GM18951 (cell line): ENCODE data around the gene RALGAPA2.

ENCODE experiments used
- POLR2A ChIP-seq: IDR thresholded peaks from 4 replicates; pipeline ENCODE4 v1.6.1; 2011; ENCODE audit warnings: mild to moderate bottlenecking; ENCODE audit not compliant: insufficient read length, insufficient read depth; ENCODE audit errors: extremely low read depth
- in situ Hi-C: fragments of 300-500 bp; cut with MboI; formaldehyde crosslinking; loops from one replicate; pipeline ENCODE4 v1.12.0; 2022; ENCODE audit warnings: low sequenced_read_pairs, mixed read lengths, inconsistent platforms; ENCODE audit not compliant: unreplicated experiment

RALGAPA2 gene

DNA sequence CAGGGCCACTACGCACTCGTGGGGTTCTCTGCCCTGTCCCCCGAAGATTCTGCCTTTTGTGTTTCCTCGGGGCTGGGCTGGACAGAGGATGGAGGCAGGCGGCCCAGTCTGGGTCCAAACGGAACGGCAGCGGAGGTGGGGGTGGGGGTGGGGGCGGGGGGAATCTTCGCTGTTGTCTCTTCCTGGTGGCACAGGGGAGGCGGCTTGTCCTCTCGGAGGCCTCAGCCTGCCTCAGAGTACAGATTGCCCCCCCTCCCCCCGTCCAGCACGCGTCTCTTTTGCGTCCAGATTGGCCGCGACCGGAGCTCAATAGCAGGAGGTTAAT, 345.9 kb downstream of the RALGAPA2 start:
- no peak for TF ChIP-seq POLR2A
- in situ Hi-C loops: no loop called here

DNA sequence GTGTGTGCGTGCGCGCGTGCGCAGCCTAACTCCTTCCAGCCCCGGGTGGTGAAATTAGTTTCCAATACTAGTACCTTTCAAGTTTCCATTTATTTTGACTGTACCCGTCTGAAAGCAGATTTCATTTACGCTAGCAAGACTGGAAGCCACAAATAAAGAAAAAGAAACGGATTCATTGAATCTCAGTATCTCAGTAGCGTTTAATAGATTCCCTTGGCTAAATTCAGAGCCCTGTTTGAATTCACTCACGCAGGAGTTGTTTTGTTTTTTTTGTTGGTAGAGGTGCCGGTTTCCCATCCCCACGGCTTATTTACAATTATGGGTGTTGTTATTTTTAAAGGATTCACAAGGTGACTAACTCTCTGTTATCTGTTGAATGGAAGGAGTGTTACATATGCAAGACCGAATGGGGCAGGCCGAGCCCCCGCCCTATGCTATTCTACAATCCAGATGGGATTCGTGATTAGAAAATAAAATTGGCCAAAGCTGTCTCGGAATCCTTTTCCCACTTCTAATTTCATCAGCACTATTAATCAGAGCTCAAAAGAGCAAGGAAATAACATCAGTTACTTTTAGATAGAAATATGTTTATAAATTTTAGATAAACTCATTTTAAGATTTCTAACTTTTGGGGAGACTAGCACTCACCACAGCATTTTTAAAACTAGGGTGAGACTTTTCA, 346.8 kb downstream of the RALGAPA2 start:
- TF ChIP-seq POLR2A: no peak
- in situ Hi-C loops: no loop called here

DNA sequence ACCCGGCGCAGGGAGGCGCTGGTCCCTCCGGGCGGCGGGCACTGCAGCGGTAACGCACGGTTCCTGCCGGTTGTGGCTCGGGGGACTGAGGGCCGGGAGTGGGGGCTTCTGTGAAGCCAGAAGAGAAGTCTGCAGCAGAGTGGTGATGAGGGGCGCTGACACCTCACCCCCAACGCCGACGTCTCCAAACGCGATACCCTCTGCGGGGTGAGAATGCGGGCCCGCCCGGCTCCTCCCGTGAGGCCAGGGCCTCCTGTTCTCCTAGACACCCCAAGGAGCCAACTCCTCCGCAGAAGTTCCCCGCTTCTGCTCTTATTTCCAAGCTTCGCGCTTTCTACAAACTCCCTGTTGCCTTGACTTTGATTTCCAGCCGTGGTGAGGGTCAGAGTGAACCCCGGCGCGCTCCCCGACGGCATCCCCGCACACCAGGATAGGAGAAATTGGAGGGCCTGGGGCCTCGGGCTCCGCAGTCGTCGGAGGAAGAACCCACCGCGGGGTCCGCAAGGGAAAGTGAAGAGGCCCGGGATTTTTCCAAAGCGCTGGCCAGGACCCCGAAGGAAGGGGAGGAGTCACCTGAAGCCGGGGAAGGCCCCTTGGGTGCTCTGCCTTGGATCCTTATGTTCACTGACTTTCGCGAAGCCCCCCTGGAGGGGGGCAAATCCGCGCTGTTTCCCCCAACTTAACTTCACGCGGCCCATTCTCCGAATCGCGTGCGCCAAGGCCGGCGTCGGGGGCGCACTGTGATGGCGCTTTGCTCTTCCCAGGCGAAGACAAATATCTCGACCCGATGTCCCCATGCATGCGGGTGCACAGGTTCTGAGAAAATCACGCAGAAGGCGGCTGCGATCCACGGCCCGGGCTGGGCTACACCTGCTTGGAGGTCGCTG, 347.6 kb downstream of the RALGAPA2 start:
- in situ Hi-C loops: no loop called here

DNA sequence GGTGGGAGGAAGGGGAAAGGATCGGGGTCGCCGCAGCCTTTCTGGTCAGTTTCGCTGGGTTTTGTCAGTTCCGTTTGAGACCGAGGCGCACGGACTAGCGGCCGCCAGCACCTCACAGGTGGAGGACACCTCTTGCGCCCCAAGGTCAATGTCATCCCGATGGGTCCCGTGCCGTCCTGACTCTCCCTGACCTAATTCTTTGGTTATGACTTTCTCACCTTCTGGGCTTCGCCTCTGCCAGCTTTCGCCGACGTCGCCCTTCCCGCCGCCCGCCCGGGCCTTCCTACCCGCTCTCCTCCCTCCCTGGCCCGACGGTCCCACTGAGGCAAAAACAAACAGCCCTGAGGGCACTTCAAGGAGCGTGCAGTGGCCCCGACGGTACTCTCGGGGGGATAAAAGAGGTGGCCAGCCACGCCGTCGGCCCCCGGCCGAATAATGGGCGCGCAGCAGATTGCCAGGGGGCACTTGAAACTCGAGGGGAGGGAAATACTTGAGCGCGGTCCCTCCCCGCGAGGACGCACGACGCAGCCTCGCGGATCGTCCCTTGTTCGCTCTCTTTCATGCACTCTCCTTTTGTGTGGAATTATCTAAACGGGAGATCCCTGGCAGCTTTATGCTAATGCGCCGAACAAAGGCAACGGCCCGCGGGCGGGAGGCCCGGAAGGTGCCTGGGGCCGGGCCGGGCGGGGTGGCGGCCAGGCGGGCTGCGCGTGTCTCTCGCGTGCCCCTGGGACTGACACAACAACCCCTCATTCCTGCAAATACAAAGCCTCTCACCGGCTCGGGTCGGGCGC, 348.4 kb downstream of the RALGAPA2 start:
- in situ Hi-C loops: no loop called here

More for the DNA sequence above, 347.6 kb downstream of the RALGAPA2 start:
- TF ChIP-seq POLR2A: no peak

GRCh38 chr20:20363434-20363798, 349.0 kb downstream of the RALGAPA2 start:
- no peak for TF ChIP-seq POLR2A
- in situ Hi-C loops: no loop called here

More for the DNA sequence above, 348.4 kb downstream of the RALGAPA2 start:
- TF ChIP-seq POLR2A: no peak

DNA sequence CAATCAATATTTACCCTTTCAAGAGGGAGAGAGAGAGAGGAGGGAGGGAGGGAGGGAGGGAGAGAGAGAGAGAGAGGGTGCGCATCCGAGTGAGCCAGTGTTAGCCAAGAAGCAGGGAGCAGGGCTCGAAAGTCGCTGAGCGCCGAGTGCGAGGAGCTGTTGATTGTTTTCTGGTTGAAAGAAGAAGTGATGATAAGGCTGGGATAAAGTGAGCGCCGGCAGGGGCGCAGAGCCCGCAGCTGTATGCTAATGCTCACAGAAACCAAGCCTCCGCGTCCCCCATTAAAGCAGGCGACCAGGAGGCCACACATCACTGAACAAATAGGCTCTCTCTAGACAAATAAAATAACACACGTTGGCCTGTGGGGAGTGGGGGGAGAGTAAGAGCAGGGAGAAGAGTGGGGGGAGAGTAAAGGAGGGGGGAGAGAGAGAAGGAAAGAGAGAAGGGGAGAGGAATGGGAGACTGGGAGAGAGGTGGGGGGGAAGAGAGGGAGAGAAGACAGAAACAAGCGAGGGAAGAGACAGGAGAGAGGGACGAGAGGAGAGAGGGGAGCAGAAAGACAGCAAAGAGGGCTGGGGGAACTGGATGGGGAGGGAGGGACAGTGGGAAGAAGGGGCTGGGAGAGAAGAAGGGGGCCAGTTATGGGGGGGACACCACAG, 349.5 kb downstream of the RALGAPA2 start:
- no peak for TF ChIP-seq POLR2A

DNA sequence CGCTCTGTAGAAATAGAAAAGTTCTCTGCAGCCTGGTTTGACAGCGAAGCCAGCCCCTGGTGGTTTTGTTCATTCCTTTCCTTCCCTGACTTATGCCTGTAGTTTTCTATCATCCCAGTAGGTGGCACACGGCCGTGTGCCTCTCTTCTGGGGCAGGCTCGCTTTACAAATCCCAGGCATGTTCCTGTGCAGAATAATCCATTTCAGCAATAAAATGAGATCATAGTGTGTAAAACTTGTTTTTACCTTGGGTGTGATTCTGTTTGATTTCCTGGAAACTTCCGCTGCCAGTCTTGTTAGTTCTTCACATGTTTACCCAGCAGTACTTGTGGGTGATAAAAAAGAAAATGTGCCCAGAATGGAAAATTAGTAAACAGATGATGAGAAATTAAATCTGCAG, 352.0 kb downstream of the RALGAPA2 start:
- no peak for TF ChIP-seq POLR2A
- in situ Hi-C loops: no loop called here

More for the DNA sequence above, 349.5 kb downstream of the RALGAPA2 start:
- in situ Hi-C loops: no loop called here

DNA sequence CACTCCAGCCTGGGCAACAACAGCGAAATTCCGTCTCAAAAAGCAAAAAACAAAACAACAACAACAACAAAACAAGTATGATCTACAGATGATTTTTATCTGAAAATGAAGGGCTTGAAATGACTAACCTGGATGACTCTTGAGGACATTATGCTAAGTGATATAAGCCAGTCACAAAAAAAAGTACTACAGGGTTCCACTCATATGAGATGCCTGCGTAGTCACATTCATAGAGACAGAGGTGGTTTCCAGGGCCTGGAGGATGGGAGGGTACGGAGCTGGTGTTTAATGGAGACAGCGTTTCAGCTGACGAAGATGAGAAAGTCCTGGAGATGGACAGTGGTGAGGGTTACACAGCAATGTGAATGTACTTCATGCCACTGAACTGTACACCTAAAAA, 352.8 kb downstream of the RALGAPA2 start:
- in situ Hi-C loops: loop anchor here (10.0 kb wide), 1 partner anchor 195 kb away; no protein-coding TSS in a partner anchor
- no peak for TF ChIP-seq POLR2A

DNA sequence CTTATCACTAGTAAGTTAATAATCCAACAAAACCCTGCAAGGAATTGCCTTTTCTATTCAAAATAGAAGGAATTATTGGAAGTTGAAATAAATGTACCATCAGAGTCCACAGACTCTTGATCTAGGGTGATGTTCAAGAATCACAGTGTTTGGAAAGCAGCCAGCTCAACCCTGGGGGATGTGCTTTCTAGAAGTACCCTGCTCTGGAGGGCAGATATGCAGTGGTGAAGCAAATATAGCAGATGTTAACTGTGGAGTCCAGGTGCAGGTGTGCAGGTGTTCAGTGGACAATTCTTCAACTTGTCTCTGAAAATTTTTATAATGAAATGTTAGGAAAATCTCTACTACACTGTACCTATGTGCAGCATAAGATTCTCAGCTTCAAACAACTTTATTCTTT, 353.6 kb downstream of the RALGAPA2 start:
- in situ Hi-C loops: loop anchor here (10.0 kb wide), 1 partner anchor 196 kb away; no protein-coding TSS in a partner anchor
- TF ChIP-seq POLR2A: no peak

DNA sequence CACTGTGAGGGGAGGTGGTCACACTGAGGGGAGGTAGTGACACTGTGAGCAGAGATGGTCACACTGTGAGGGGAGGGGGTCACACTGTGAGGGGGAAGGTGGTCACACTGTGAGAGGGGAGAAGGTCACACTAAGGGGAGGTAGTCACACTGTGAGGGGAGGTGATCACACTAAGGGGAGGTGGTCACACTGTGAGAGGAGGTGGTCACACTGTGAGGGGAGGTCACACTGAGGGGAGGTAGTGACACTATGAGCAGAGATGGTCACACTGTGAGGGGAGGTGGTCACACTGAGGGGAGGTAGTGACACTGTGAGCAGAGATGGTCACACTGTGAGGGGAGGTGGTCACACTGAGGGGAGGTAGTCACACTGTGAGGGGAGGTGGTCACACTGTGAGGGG, 356.9 kb downstream of the RALGAPA2 start:
- in situ Hi-C loops: loop anchor here (10.0 kb wide), 1 partner anchor 199 kb away; no protein-coding TSS in a partner anchor

DNA sequence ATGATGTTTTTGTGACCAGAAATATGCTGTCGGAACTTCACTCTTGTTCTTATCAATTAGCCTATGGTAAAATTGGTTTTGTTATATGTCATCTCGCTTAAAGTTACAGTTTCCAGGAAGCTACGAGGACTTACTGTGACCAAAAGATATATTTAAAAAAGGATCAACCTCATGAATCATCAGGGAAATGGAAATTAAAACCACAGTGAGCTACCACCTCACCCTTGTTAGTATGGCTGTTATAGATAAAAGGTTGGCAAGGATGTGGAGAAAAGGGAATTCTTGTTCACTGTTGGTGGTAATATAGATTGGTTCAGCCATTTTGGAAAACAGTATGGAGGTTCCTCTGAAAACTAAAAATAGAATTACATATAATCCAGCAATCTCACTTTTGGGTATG, 358.9 kb downstream of the RALGAPA2 start:
- TF ChIP-seq POLR2A: no peak
- in situ Hi-C loops: loop anchor here (10.0 kb wide), 1 partner anchor 201 kb away; no protein-coding TSS in a partner anchor

DNA sequence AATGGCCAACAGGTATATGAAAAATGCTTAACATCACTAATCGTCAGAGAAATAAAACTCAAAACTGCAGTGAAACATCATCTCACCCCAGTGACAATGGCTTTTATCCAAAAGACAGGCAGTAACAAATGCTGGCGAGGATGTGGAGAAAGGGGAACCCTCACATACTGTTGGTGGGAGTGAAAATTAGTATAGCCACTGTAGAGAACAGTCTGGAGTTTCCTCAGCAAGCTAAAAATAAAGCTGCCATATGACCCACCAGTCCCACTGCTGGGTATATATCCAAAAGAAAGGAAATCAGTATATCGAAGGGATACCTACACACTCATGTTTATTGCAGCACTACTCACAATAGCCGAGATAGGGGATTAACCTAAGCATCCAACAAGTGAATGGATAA, 368.0 kb downstream of the RALGAPA2 start:
- in situ Hi-C loops: no loop called here
- no peak for TF ChIP-seq POLR2A

GRCh38 chr20:20343932-20344331, 368.5 kb downstream of the RALGAPA2 start:
- TF ChIP-seq POLR2A: no peak
- in situ Hi-C loops: no loop called here
